ENCODE results near the gene ATP1B1.
"Not testable (repeated sequence)": the region's sequence is repeated elsewhere in the genome, so short reads cannot be mapped to it uniquely, and the experiment has no call there.

The ATP1B1 gene

GRCh38 chr1:169160845-169161495 is 54.5 kb downstream of the ATP1B1 start:
- DNase-seq, result no peak
- Histone ChIP-seq H3K4me3 (ENCODE audit: low read depth, low read length) (no peak overlapping the region), H3K36me3 (no peaks in the 10 kb centered on the region), H3K4me1 (peaks cover 4% of the 10 kb centered on the region; the same call in 1 of the 2 replicates), H3K27me3 (no peaks in the 10 kb centered on the region), H3K9me3 (no peaks in the 10 kb centered on the region)
- TF ChIP-seq CTCF (IDR thresholded peaks at IDR 0.05; ENCODE audit: low read depth, low read length), result no peak

- Histone ChIP-seq H3K9me3 (no peaks in the 10 kb centered on the region), H3K36me3 (no peaks in the 10 kb centered on the region), H3K4me3 (ENCODE audit: low read depth, low read length) (no peak overlapping the region), H3K27me3 (no peaks in the 10 kb centered on the region), H3K4me1 (peaks cover 4% of the 10 kb centered on the region; the same call in 1 of the 2 replicates)
- DNase-seq, result no peak
- TF ChIP-seq CTCF (IDR thresholded peaks at IDR 0.05; ENCODE audit: low read depth, low read length), result no peak
These were observed 55.2 kb downstream of the ATP1B1 start for GRCh38 chr1:169161496-169162194.

- no peak for TF ChIP-seq CTCF (IDR thresholded peaks at IDR 0.05; ENCODE audit: low read depth, low read length)
- Histone ChIP-seq H3K27me3 (no peaks in the 10 kb centered on the region), H3K36me3 (no peaks in the 10 kb centered on the region; the same call in 1 of the 2 replicates), H3K4me3 (ENCODE audit: low read depth, low read length) (no peak overlapping the region), H3K9me3 (no peaks in the 10 kb centered on the region), H3K4me1 (peaks cover 4% of the 10 kb centered on the region; the same call in 1 of the 2 replicates)
- no peak for DNase-seq
These were observed 56.6 kb downstream of the ATP1B1 start for GRCh38 chr1:169163059-169163458.

GRCh38 chr1:169175461-169175860 is 69.0 kb downstream of the ATP1B1 start:
- no peak overlapping the region for H3K4me3 ChIP-seq (ENCODE audit: low read depth, low read length)
- no peaks in the 10 kb centered on the region for H3K4me1 ChIP-seq
- no peaks in the 10 kb centered on the region for H3K27me3 ChIP-seq
- no peak for DNase-seq
- no peak for TF ChIP-seq CTCF (IDR thresholded peaks at IDR 0.05; ENCODE audit: low read depth, low read length)
- H3K9me3 ChIP-seq, result no peaks in the 10 kb centered on the region
- no peaks in the 10 kb centered on the region for H3K36me3 ChIP-seq

GRCh38 chr1:169179431-169179830 is 72.9 kb downstream of the ATP1B1 start:
- not testable (repeated sequence) for DNase-seq; H3K4me3 ChIP-seq (ENCODE audit: low read depth, low read length); H3K36me3 ChIP-seq; H3K27me3 ChIP-seq; H3K9me3 ChIP-seq; H3K4me1 ChIP-seq

- Histone ChIP-seq H3K9me3 (no peaks in the 10 kb centered on the region), H3K4me3 (ENCODE audit: low read depth, low read length) (no peak overlapping the region), H3K36me3 (no peaks in the 10 kb centered on the region), H3K27me3 (no peaks in the 10 kb centered on the region), H3K4me1 (no peaks in the 10 kb centered on the region)
- no peak for DNase-seq
- TF ChIP-seq CTCF (IDR thresholded peaks at IDR 0.05; ENCODE audit: low read depth, low read length), result no peak
These were observed 73.7 kb downstream of the ATP1B1 start for GRCh38 chr1:169180174-169180573.

Measured in BE2C (cell line).